Hepatocyte (in vitro differentiated cells): ENCODE data around the gene MRPL10. TPM values are rescaled to one million over a fixed set of nuclear protein-coding genes. Genes with fewer than 3 reads are reported as not detected.

Experiments
- DNase-seq: peaks from one replicate; pipeline ENCODE4 v3.0.0-alpha.2; 2016; ENCODE audit warnings: low spot score
- H2AFZ ChIP-seq: fragments of 200-600 bp; sonication (generic); 2 replicates; pipeline ENCODE4 v1.6.0; 2016; ENCODE audit warnings: antibody characterized with exemption, mild to moderate bottlenecking
- H3K27ac ChIP-seq: fragments of 200-600 bp; sonication (generic); 2 replicates; pipeline ENCODE4 v1.5.1; 2016; ENCODE audit warnings: mild to moderate bottlenecking
- H3K27me3 ChIP-seq: fragments of 200-600 bp; sonication (generic); 2 replicates; pipeline ENCODE4 v1.6.1; 2016
- H3K36me3 ChIP-seq: fragments of 200-600 bp; sonication (generic); replicated peaks from 2 replicates; pipeline ENCODE4 v1.5.1; 2016; ENCODE audit warnings: low read depth; ENCODE audit not compliant: insufficient read depth
- H3K4me1 ChIP-seq: fragments of 200-600 bp; sonication (generic); 2 replicates; pipeline ENCODE4 v1.5.1; 2016; ENCODE audit warnings: mild to moderate bottlenecking, moderate library complexity; ENCODE audit not compliant: insufficient read depth
- H3K4me2 ChIP-seq: fragments of 200-600 bp; sonication (generic); 2 replicates; pipeline ENCODE4 v1.6.0; 2016
- H3K4me3 ChIP-seq: fragments of 200-600 bp; sonication (generic); 2 replicates; pipeline ENCODE4 v1.5.1; 2016; ENCODE audit warnings: mild to moderate bottlenecking
- H3K79me2 ChIP-seq: fragments of 200-600 bp; sonication (generic); 2 replicates; pipeline ENCODE4 v1.6.0; 2017; ENCODE audit warnings: mild to moderate bottlenecking
- H3K9me2 ChIP-seq: fragments of 200-600 bp; sonication (generic); replicated peaks from 2 replicates; pipeline ENCODE4 v1.6.0; 2017; ENCODE audit warnings: mild to moderate bottlenecking; ENCODE audit not compliant: insufficient read depth
- H3K9me3 ChIP-seq: fragments of 200-600 bp; sonication (generic); 2 replicates; pipeline ENCODE4 v1.5.1; 2016; ENCODE audit warnings: low read depth, mild to moderate bottlenecking
- H4K20me1 ChIP-seq: fragments of 200-600 bp; sonication (generic); 2 replicates; pipeline ENCODE4 v1.6.0; 2016; ENCODE audit warnings: mild to moderate bottlenecking; ENCODE audit not compliant: insufficient read depth, poor library complexity, severe bottlenecking
- EZH2 ChIP-seq: fragments of 200-600 bp; sonication (generic); IDR thresholded peaks from 2 replicates; pipeline ENCODE4 v1.6.1; 2016; ENCODE audit warnings: antibody characterized with exemption, mild to moderate bottlenecking, borderline replicate concordance
- EZH2phosphoT487 ChIP-seq: fragments of 200-600 bp; sonication (generic); IDR thresholded peaks from one replicate; pipeline ENCODE4 v1.6.1; 2018; ENCODE audit warnings: antibody characterized with exemption, mild to moderate bottlenecking, low read depth, moderate library complexity; ENCODE audit not compliant: unreplicated experiment, severe bottlenecking
- WGBS: methylation state at CpG from one replicate; pipeline ENCODE4 v1.1.6; 2016; ENCODE audit warnings: low lambda C conversion rate; ENCODE audit errors: missing lambda C conversion rate; 5-methylcytosine and 5-hydroxymethylcytosine counted together
- polyA plus RNA-seq: library from polyadenylated mRNA; unstranded; fragments of >200 nt; fragmentation: Nextera tagmentation; extraction: Ambion mirVana; gene quantifications from 2 replicates; pipeline ENCODE4 v1.2.1, GENCODE V29; 2016
- total RNA-seq: library from RNA; depleted of rRNA; stranded (reverse); fragments of >200 nt; gene quantifications from 2 replicates; pipeline ENCODE4 v1.2.3, GENCODE V29; 2014
- TF ChIP-seq, protein P1 (sequence below): fragments of 200-600 bp; sonication (generic); IDR thresholded peaks from 2 replicates; pipeline ENCODE4 v1.5.1; 2016; ENCODE audit warnings: antibody characterized with exemption, mild to moderate bottlenecking; ENCODE audit not compliant: poor library complexity

Gene MRPL10
- total and polyA plus RNA-seq, 2 experiments from 2014 or later, result 30.7 to 33.7 TPM

DNA sequence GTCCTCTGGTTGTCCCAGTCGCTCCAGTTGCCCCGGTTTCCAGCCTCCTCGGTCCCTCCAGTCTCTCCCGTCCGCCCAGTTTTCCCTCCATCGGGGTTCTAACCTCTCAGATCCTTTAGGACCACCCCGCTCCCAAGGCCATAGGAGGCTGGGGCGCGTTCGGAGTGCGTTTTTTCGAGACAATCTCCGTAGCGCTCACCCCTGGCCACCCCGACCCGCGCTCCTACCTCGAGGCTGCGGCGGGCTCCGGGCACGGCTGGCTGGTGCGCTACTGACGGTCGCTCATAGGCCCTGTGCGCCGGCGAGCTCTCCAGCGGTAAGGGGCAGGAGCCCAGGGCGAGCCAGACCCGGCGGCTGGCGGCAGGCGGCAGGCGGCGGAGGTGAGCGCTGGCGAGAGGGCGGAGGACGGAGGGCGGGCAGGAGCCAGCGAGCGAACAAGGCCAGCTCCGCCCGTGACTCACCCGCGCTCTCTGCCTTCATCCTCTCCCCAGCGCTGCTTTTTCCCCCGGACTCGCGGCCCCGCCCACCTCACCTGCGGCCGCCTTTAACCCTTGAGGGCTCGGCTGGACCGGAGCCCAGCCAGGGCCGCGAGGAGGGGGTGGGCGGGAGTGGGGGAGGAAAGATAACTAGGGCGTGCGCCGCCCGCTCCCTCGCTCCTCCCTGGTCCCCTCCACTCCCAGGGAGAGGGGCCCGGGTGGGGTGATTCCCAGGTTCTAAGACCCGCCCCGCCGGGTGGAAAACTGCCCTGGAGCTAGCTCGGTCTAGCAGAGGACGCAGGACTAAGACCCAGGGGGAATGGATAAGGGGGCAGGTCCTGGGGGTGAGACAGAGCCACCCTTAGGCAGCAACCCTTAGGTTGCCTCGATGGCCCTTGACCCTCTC lies 19.6 kb upstream of the MRPL10 start, which contains the start of gene SP6:
Gene SP6 (minus strand): TSS at position 472 of the 882 bp plus-strand sequence. CDS start 2,734 bp downstream, outside the sequence.
- Histone ChIP-seq H3K4me3 (peak within 1 kb of the TSS; percentile 25), H3K9me2 (no peaks in the 10 kb centered on the region), H3K4me1 (peaks cover 16% of the 10 kb centered on the region), H3K36me3 (no peaks in the 10 kb centered on the region), H3K79me2 (no peaks in the 10 kb centered on the region), H2AFZ (peak within 1 kb of the TSS; percentile 51), H3K4me2 (peak within 1 kb of the TSS; percentile 90), H4K20me1 (no peaks in the 10 kb centered on the region), H3K27me3 (peaks cover 87% of the 10 kb centered on the region), H3K9me3 (no peaks in the 10 kb centered on the region), H3K27ac (no peak within 1 kb of the TSS)
- 3% methylated on average over 42 of the region's 71 CpGs for WGBS
- peak; percentile 71 for TF ChIP-seq EZH2
- TF ChIP-seq, protein P1, sequence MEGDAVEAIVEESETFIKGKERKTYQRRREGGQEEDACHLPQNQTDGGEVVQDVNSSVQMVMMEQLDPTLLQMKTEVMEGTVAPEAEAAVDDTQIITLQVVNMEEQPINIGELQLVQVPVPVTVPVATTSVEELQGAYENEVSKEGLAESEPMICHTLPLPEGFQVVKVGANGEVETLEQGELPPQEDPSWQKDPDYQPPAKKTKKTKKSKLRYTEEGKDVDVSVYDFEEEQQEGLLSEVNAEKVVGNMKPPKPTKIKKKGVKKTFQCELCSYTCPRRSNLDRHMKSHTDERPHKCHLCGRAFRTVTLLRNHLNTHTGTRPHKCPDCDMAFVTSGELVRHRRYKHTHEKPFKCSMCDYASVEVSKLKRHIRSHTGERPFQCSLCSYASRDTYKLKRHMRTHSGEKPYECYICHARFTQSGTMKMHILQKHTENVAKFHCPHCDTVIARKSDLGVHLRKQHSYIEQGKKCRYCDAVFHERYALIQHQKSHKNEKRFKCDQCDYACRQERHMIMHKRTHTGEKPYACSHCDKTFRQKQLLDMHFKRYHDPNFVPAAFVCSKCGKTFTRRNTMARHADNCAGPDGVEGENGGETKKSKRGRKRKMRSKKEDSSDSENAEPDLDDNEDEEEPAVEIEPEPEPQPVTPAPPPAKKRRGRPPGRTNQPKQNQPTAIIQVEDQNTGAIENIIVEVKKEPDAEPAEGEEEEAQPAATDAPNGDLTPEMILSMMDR, result peak; percentile 37
- no peak for TF ChIP-seq EZH2phosphoT487
- peak; percentile 94 for DNase-seq

DNA sequence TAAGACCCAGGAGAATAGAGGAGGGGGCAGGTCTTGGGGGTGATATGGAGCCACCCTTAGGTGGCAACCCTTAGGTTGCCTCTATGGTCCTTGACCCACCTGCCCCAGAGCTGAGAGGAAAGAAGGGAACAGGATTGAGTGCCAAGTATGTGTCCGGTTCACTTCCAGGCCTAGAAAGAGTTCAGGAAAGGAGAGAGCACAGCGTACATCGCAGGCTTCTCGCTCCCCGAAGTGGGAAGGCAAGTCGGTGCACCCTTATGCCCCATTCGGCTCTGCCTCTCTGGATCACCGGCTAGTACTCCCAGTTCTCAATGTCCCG lies 19.0 kb upstream of the MRPL10 start:
- TF ChIP-seq EZH2phosphoT487 (no peak), EZH2 (no peak)
- TF ChIP-seq, protein P1, result no peak
- H3K9me2 ChIP-seq, result no peaks in the 10 kb centered on the region
- no peaks in the 10 kb centered on the region for H3K79me2 ChIP-seq
- H3K36me3 ChIP-seq, result no peaks in the 10 kb centered on the region
- H3K4me2 ChIP-seq, result peak overlapping the region; percentile 90
- peaks cover 85% of the 10 kb centered on the region for H3K27me3 ChIP-seq
- DNase-seq, result no peak
- H4K20me1 ChIP-seq, result no peaks in the 10 kb centered on the region
- peaks cover 18% of the 10 kb centered on the region for H3K4me1 ChIP-seq
- H3K27ac ChIP-seq, result no peak overlapping the region
- WGBS, result 40% methylated on average over 8 of the region's 9 CpGs
- no peaks in the 10 kb centered on the region for H3K9me3 ChIP-seq
- no peak overlapping the region for H3K4me3 ChIP-seq
- peak overlapping the region; percentile 51 for H2AFZ ChIP-seq

DNA sequence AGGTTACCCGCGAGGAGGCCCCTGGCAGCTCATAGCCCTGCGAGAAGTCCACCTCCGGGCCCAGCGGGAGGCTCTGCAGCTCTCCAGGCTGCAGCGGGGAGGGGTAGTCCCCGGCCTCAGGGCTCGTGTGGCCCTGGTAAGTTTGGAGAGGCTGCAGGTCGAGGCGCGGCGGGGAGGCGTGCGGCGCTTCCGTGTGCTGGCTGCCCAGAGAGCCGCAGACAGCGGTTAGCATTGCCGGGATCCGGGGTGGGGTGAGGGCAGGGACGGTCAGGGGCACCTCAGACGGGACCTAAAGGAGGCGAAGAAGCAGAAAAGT lies 16.8 kb upstream of the MRPL10 start:
- no peak for DNase-seq
- peak overlapping the region; percentile 57 for H3K4me2 ChIP-seq
- no peaks in the 10 kb centered on the region for H3K9me3 ChIP-seq
- no peaks in the 10 kb centered on the region for H4K20me1 ChIP-seq
- peaks cover 34% of the 10 kb centered on the region for H3K4me1 ChIP-seq
- no peak overlapping the region for H3K4me3 ChIP-seq
- TF ChIP-seq, protein P1, result no peak
- TF ChIP-seq EZH2, result no peak
- TF ChIP-seq EZH2phosphoT487, result no peak
- no peaks in the 10 kb centered on the region for H3K9me2 ChIP-seq
- WGBS, result 51% methylated on average over 19 of the region's 23 CpGs
- H3K27me3 ChIP-seq, result peaks cover 63% of the 10 kb centered on the region
- H3K27ac ChIP-seq, result no peak overlapping the region
- H3K36me3 ChIP-seq, result no peaks in the 10 kb centered on the region
- H3K79me2 ChIP-seq, result no peaks in the 10 kb centered on the region
- H2AFZ ChIP-seq, result no peak overlapping the region
